SK-N-SH treated with all-trans-retinoic acid at 6 μM for 48 hours (cell line): ENCODE data around the gene MRPL53.
"Not testable (repeated sequence)": the region's sequence is repeated elsewhere in the genome, so short reads cannot be mapped to it uniquely, and the experiment has no call there.

Experiments
- ATAC-seq: fragments of 200-7000 bp; cut with Tn5 transposase; 3 replicates; pipeline ENCODE4 v1.9.1; 2020; ENCODE audit warnings: mild to moderate bottlenecking, moderate library complexity
- ARNTL ChIP-seq: fragments of 450-650 bp; formaldehyde crosslinking; IDR thresholded peaks from 2 replicates; pipeline ENCODE4 v1.5.0; 2020; ENCODE audit warnings: low read depth, mild to moderate bottlenecking, moderate library complexity, borderline replicate concordance
- BACH2 ChIP-seq: fragments of 250-450 bp; sonication (Bioruptor Pico); IDR thresholded peaks from 2 replicates; pipeline ENCODE4 v1.9.0; 2021; ENCODE audit warnings: mild to moderate bottlenecking, borderline replicate concordance
- CREB5 ChIP-seq: fragments of 250-450 bp; sonication (Bioruptor Pico); IDR thresholded peaks from 2 replicates; pipeline ENCODE4 v1.5.1; 2020; ENCODE audit warnings: low read depth, mild to moderate bottlenecking, moderate library complexity
- CSDC2 ChIP-seq: fragments of 250-450 bp; sonication (Bioruptor Pico); IDR thresholded peaks from 2 replicates; pipeline ENCODE4 v1.5.0; 2020; ENCODE audit warnings: mild to moderate bottlenecking, moderate library complexity
- CSRNP3 ChIP-seq: fragments of 250-450 bp; sonication (Bioruptor Pico); IDR thresholded peaks from 2 replicates; pipeline ENCODE4 v1.5.1; 2021; ENCODE audit warnings: mild to moderate bottlenecking, moderate library complexity
- ESRRG ChIP-seq: fragments of 250-450 bp; sonication (Bioruptor Pico); IDR thresholded peaks from 2 replicates; pipeline ENCODE4 v1.6.1; 2021; ENCODE audit warnings: mild to moderate bottlenecking
- GLIS3 ChIP-seq: fragments of 250-450 bp; sonication (Bioruptor Pico); IDR thresholded peaks from 2 replicates; pipeline ENCODE4 v1.5.0; 2020; ENCODE audit warnings: mild to moderate bottlenecking, moderate library complexity
- ISL1 ChIP-seq: fragments of 250-450 bp; sonication (Bioruptor Pico); IDR thresholded peaks from 2 replicates; pipeline ENCODE4 v2.1.2; 2022; ENCODE audit warnings: mild to moderate bottlenecking, moderate library complexity
- OSR1 ChIP-seq: fragments of 250-450 bp; sonication (Bioruptor Pico); IDR thresholded peaks from 2 replicates; pipeline ENCODE4 v1.8.0; 2022; ENCODE audit warnings: moderate library complexity, mild to moderate bottlenecking, inconsistent platforms
- PATZ1 ChIP-seq: fragments of 250-450 bp; sonication (Bioruptor Pico); IDR thresholded peaks from 2 replicates; pipeline ENCODE4 v1.8.0; 2020; ENCODE audit warnings: mild to moderate bottlenecking, moderate library complexity, borderline replicate concordance
- POU6F1 ChIP-seq: fragments of 250-450 bp; sonication (Bioruptor Pico); IDR thresholded peaks from 2 replicates; pipeline ENCODE4 v1.8.0; 2021; ENCODE audit warnings: low read depth, mild to moderate bottlenecking, moderate library complexity, borderline replicate concordance
- PPARA ChIP-seq: fragments of 250-450 bp; sonication (Bioruptor Pico); IDR thresholded peaks from 2 replicates; pipeline ENCODE4 v1.5.0; 2020; ENCODE audit warnings: mild to moderate bottlenecking, borderline replicate concordance
- RARB ChIP-seq: fragments of 250-450 bp; sonication (Bioruptor Pico); IDR thresholded peaks from 2 replicates; pipeline ENCODE4 v1.8.0; 2021; ENCODE audit warnings: mild to moderate bottlenecking, moderate library complexity
- TCF4 ChIP-seq: fragments of 250-450 bp; sonication (Bioruptor Pico); IDR thresholded peaks from 2 replicates; pipeline ENCODE4 v1.8.0; 2021; ENCODE audit warnings: mild to moderate bottlenecking, moderate library complexity, borderline replicate concordance
- TSHZ2 ChIP-seq: fragments of 250-450 bp; sonication (Bioruptor Pico); IDR thresholded peaks from 2 replicates; pipeline ENCODE4 v1.5.0; 2020; ENCODE audit warnings: mild to moderate bottlenecking, moderate library complexity
- ZC3H10 ChIP-seq: fragments of 250-450 bp; sonication (Bioruptor Pico); IDR thresholded peaks from 2 replicates; pipeline ENCODE4 v1.5.1; 2021; ENCODE audit warnings: mild to moderate bottlenecking, moderate library complexity
- ZFP30 ChIP-seq: fragments of 450-650 bp; formaldehyde crosslinking; IDR thresholded peaks from 2 replicates; pipeline ENCODE4 v1.5.0; 2022; ENCODE audit warnings: mild to moderate bottlenecking, moderate library complexity
- ZNF565 ChIP-seq: fragments of 450-650 bp; formaldehyde crosslinking; conservative IDR thresholded peaks from 2 replicates; pipeline ENCODE4 v1.5.0; 2020; ENCODE audit warnings: low read depth, mild to moderate bottlenecking, moderate library complexity
- ZNF70 ChIP-seq: fragments of 450-650 bp; formaldehyde crosslinking; IDR thresholded peaks from 2 replicates; pipeline ENCODE4 v1.5.0; 2020; ENCODE audit warnings: mild to moderate bottlenecking, moderate library complexity
- ZNF8 ChIP-seq: fragments of 450-650 bp; formaldehyde crosslinking; IDR thresholded peaks from 2 replicates; pipeline ENCODE4 v1.5.0; 2020; ENCODE audit warnings: mild to moderate bottlenecking, moderate library complexity

Gene MRPL53

GRCh38 chr2:74474481-74474880 is 2.0 kb upstream of the MRPL53 start:
- TF ChIP-seq CREB5 (CRISPR knock-in tag), result no peak
- TF ChIP-seq ISL1 (CRISPR knock-in tag), result no peak
- TF ChIP-seq BACH2, result no peak
- no peak for TF ChIP-seq ZC3H10
- TF ChIP-seq ZNF70, result no peak
- TF ChIP-seq ZFP30 (CRISPR knock-in tag), result no peak
- TF ChIP-seq ZNF8, result no peak
- no peak for ATAC-seq

GRCh38 chr2:74472945-74473258 is 422 bp upstream of the MRPL53 start:
- no peak for TF ChIP-seq ZNF565 (CRISPR knock-in tag)
- no peak for TF ChIP-seq PPARA (CRISPR knock-in tag)
- no peak for TF ChIP-seq POU6F1 (CRISPR knock-in tag)
- no peak for TF ChIP-seq ZNF70
- TF ChIP-seq TCF4 (CRISPR knock-in tag), result no peak
- TF ChIP-seq ISL1 (CRISPR knock-in tag), result no peak
- TF ChIP-seq CSDC2 (CRISPR knock-in tag), result no peak
- no peak for TF ChIP-seq BACH2
- TF ChIP-seq GLIS3 (CRISPR knock-in tag), result no peak
- no peak for TF ChIP-seq RARB
- TF ChIP-seq OSR1, result no peak
- no peak for TF ChIP-seq CSRNP3 (CRISPR knock-in tag)
- ATAC-seq, result peak; percentile 4

- peak; percentile 3; the same call in 2 of the 3 replicates for ATAC-seq
- no peak for TF ChIP-seq CREB5 (CRISPR knock-in tag)
- TF ChIP-seq ZFP30 (CRISPR knock-in tag), result no peak
- no peak for TF ChIP-seq PATZ1 (CRISPR knock-in tag)
These were observed 981 bp downstream of the MRPL53 start for GRCh38 chr2:74471332-74472065.

- ATAC-seq, result not testable (repeated sequence)
These were observed 1.7 kb downstream of the MRPL53 start for GRCh38 chr2:74470742-74471141.

- TF ChIP-seq CSRNP3 (CRISPR knock-in tag) (no peak), RARB (no peak), ZFP30 (CRISPR knock-in tag) (no peak), CSDC2 (CRISPR knock-in tag) (no peak), ZNF70 (no peak), ZNF8 (no peak), ARNTL (CRISPR knock-in tag) (no peak), ZNF565 (CRISPR knock-in tag) (no peak), TSHZ2 (no peak), PPARA (CRISPR knock-in tag) (no peak), ESRRG (CRISPR knock-in tag) (no peak), GLIS3 (CRISPR knock-in tag) (no peak), CREB5 (CRISPR knock-in tag) (no peak)
- TF ChIP-seq, all 23 proteins: peak for 0
- ATAC-seq, result peak; percentile 16
These were observed 8.1 kb downstream of the MRPL53 start for GRCh38 chr2:74464406-74464805.
